Erythroblast (primary cell): Measurements from ENCODE around the gene CCDC187.

Experiments used
- DNase-seq, 2 experiments: peaks; one replicate each; lab custom pipeline; 2025; lab: John Stamatoyannopoulos, UW
- GATA1 ChIP-seq: IDR thresholded peaks from 2 replicates; pipeline ENCODE4 v1.6.1; 2011; ENCODE audit warnings: low read depth, mild to moderate bottlenecking, control low read depth, low read length, moderate library complexity
- POLR2A ChIP-seq: IDR thresholded peaks from 2 replicates; pipeline ENCODE4 v1.6.1; 2011; ENCODE audit warnings: mild to moderate bottlenecking, low read length

CCDC187 gene

GRCh38 chr9:136308006-136308701 lies 4.3 kb upstream of the CCDC187 start:
- DNase-seq, result peak; percentile 47 to 68
- TF ChIP-seq POLR2A (no peak), GATA1 (no peak)

- TF ChIP-seq POLR2A (no peak), GATA1 (no peak)
- DNase-seq, result peak; percentile 58 to 77
Measured at GRCh38 chr9:136307215-136307750, 3.4 kb upstream of the CCDC187 start.

- no peak for TF ChIP-seq POLR2A
- no peak for TF ChIP-seq GATA1
- DNase-seq, result peak in 1 of 2 experiments; percentile 74
Measured at GRCh38 chr9:136306211-136307208, 2.6 kb upstream of the CCDC187 start.

DNA sequence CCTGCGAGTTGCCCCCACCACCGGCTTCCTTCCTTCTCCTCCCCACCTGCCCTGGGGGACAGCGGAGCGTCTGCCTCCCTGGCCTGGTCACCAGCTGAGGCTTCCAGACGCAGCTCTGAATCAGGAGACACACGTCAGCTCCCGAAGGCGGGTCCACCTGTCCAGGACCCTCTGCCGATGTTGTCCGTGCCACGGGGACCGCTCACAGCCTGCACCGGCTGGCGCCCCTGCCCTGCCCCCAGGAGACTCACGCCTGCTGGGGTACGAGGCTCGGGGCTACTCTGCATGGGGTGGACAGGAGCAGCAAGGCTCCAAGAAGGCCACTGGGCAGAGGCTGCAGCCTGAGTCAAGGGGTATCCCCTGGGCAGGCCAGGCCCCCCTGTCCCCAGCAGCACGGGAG lies 1.9 kb upstream of the CCDC187 start:
- DNase-seq, result no peak
- TF ChIP-seq POLR2A, result no peak
- no peak for TF ChIP-seq GATA1

DNA sequence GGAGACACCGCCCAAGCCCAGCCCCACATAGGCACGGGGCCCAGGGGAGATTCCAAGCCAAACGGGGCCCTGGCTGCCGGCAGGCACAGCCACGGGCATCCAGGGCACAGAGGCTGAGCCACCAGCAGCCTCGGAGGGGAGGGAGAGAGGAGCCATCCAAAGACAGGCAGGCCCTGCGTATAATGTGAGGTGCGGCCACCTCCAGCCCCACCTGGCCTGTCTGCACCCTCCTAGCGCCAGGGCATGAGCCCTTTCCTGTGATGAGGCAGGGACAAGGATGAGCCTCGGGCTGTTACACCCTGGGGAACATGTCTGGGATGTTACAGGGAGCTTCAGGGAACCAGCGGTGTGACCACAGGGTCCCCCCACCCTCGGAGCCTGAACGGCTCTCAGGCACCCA lies 1.1 kb upstream of the CCDC187 start:
- DNase-seq, result no peak
- no peak for TF ChIP-seq GATA1
- TF ChIP-seq POLR2A, result no peak

GRCh38 chr9:136304456-136304855 lies 562 bp upstream of the CCDC187 start:
- TF ChIP-seq POLR2A (no peak), GATA1 (no peak)
- DNase-seq, result no peak

GRCh38 chr9:136303066-136303824 lies 649 bp downstream of the CCDC187 start:
- DNase-seq, result no peak
- TF ChIP-seq POLR2A, result no peak
- no peak for TF ChIP-seq GATA1

DNA sequence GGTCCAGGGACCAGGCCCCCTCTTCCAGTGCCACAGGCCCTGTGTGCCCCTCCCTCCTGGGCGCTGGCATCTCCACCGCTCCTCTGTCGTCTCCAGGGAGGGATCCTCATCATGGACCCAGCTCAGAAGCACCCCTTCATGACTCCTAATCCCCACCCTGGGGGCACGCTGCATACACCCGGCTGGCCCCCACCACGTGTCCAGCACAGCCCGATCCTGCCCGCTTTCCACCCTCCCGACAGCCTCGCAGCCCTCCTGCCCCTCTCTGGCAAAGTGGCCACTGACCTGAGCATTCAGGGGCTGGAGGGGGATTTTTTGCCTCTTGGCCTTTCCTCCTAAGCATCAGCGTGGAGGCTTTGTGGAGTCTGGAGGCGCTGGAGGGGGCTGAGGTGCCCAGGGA lies 1.4 kb downstream of the CCDC187 start:
- TF ChIP-seq POLR2A (no peak), GATA1 (no peak)

DNA sequence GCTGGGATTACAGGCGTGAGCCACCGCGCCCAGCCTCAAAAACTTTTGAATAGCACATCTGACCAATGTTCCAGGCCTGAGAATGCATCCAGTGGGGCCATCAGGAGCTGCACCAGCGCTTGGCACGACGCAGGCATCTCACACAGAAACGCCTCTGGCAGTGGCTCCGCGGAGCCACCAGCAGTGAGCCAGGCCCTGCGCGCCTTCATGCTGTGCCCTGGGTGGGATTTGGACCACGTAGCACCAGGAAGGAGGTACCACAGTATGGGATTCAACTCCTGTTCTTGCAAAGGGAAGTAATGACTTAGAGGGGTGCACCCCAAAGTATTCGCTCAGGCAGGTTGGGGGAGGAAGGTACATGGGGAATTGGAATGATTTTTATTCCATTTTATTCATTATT lies 3.0 kb downstream of the CCDC187 start:
- no peak for DNase-seq
- no peak for TF ChIP-seq GATA1
- no peak for TF ChIP-seq POLR2A

More for the DNA sequence above, 1.4 kb downstream of the CCDC187 start:
- no peak for DNase-seq

- TF ChIP-seq GATA1, result no peak
- TF ChIP-seq POLR2A, result no peak
- no peak for DNase-seq
Measured at GRCh38 chr9:136300016-136300545, 3.8 kb downstream of the CCDC187 start.

- no peak for DNase-seq
- TF ChIP-seq POLR2A, result no peak
- no peak for TF ChIP-seq GATA1
Measured at GRCh38 chr9:136299541-136299940, 4.4 kb downstream of the CCDC187 start.

- DNase-seq, result no peak
- TF ChIP-seq GATA1, result no peak
- no peak for TF ChIP-seq POLR2A
Measured at GRCh38 chr9:136299116-136299515, 4.8 kb downstream of the CCDC187 start.
